CD14-positive monocyte (primary cell): Measurements from ENCODE around the gene SLC4A5. TPM values are rescaled to one million over a fixed set of nuclear protein-coding genes. Genes with fewer than 3 reads are reported as not detected.

ENCODE experiments used
- DNase-seq, 3 donors: peaks; one replicate each; pipeline ENCODE4 v3.0.0-alpha.2; 2011 to 2022
- H2AFZ ChIP-seq: 2 replicates; pipeline ENCODE4 v1.6.0; 2012; ENCODE audit warnings: mild to moderate bottlenecking, low read depth, low read length, inconsistent platforms; ENCODE audit not compliant: insufficient read depth, poor library complexity, severe bottlenecking
- H3K27ac ChIP-seq, 2 donors: 1 replicate in 1 of 2; 2 replicates in 1 of 2; pipeline ENCODE4 v1.5.1; 2012 to 2013; ENCODE audit warnings: low read length in 2 of 2, control low read depth in 1 of 2, inconsistent platforms in 1 of 2, low read depth in 1 of 2, mild to moderate bottlenecking in 1 of 2
- H3K27me3 ChIP-seq, 2 donors: one replicate each; pipeline versions ENCODE4 v1.6.0 to v1.6.1; 2011 to 2013; ENCODE audit warnings: low read length in 2 of 2; ENCODE audit not compliant: control insufficient read depth in 2 of 2, insufficient read depth in 2 of 2
- H3K36me3 ChIP-seq, 2 donors: replicated peaks in 1 of 2; 1 replicate in 1 of 2; 2 replicates in 1 of 2; pipeline versions ENCODE4 v1.5.1 to v1.6.1; 2012 to 2013; ENCODE audit warnings: low read length in 2 of 2, control low read depth in 1 of 2, inconsistent platforms in 1 of 2, mild to moderate bottlenecking in 1 of 2; ENCODE audit not compliant: insufficient read depth in 2 of 2, control insufficient read depth in 1 of 2
- H3K4me1 ChIP-seq, 2 donors: 1 replicate in 1 of 2; 2 replicates in 1 of 2; pipeline versions ENCODE4 v1.5.1 to v1.6.1; 2012 to 2013; ENCODE audit warnings: low read length in 2 of 2, control low read depth in 1 of 2, inconsistent platforms in 1 of 2, mild to moderate bottlenecking in 1 of 2, moderate library complexity in 1 of 2; ENCODE audit not compliant: insufficient read depth in 2 of 2, control insufficient read depth in 1 of 2
- H3K4me2 ChIP-seq: replicated peaks from 2 replicates; pipeline ENCODE3; 2012; ENCODE audit warnings: low read length, moderate library complexity, mild to moderate bottlenecking; ENCODE audit not compliant: poor library complexity, severe bottlenecking; ENCODE audit errors: extremely low read depth
- H3K4me3 ChIP-seq, 3 experiments: fragments of 200-600 bp in 1 of 3; sonication (generic) in 1 of 3; replicated peaks in 1 of 3; 1 replicate in 2 of 3; 2 replicates in 1 of 3; pipeline ENCODE4 v1.5.1; 2011 to 2013; ENCODE audit warnings: low read length in 3 of 3, mild to moderate bottlenecking in 3 of 3, control low read depth in 2 of 3, low read depth in 2 of 3, inconsistent platforms in 1 of 3, moderate library complexity in 1 of 3
- H3K79me2 ChIP-seq: 2 replicates; pipeline ENCODE4 v1.6.0; 2012; ENCODE audit warnings: mild to moderate bottlenecking, control low read depth, inconsistent platforms, low read length, moderate library complexity; ENCODE audit not compliant: insufficient read depth
- H3K9ac ChIP-seq: 2 replicates; pipeline ENCODE4 v1.6.0; 2017; ENCODE audit warnings: low read length, mild to moderate bottlenecking; ENCODE audit not compliant: insufficient read depth, poor library complexity, severe bottlenecking
- H3K9me3 ChIP-seq, 2 donors: replicated peaks in 1 of 2; 1 replicate in 1 of 2; 2 replicates in 1 of 2; pipeline versions ENCODE4 v1.5.1 to v1.6.1; 2012 to 2013; ENCODE audit warnings: low read length in 2 of 2, control low read depth in 1 of 2; ENCODE audit not compliant: control insufficient read depth in 1 of 2, insufficient read depth in 1 of 2
- H4K20me1 ChIP-seq: 2 replicates; pipeline ENCODE4 v1.6.0; 2012; ENCODE audit warnings: mild to moderate bottlenecking, low read length, control low read depth, moderate library complexity; ENCODE audit not compliant: insufficient read depth
- H3K27ac Mint-ChIP-seq, 7 donors: one replicate each; pipeline ENCODE4 v1.8.0; 2020; ENCODE audit warnings: mild to moderate bottlenecking in 7 of 7, mixed read lengths in 7 of 7, moderate library complexity in 6 of 7, inconsistent platforms in 2 of 7
- H3K27me3 Mint-ChIP-seq, 3 donors: one replicate each; pipeline ENCODE4 v1.8.0; 2021 to 2022; ENCODE audit warnings: low read depth in 3 of 3, mild to moderate bottlenecking in 3 of 3, mixed read lengths in 3 of 3, moderate library complexity in 3 of 3, inconsistent platforms in 1 of 3
- H3K36me3 Mint-ChIP-seq, 2 donors: one replicate each; pipeline ENCODE4 v1.8.0; 2020; ENCODE audit warnings: mixed read lengths in 2 of 2, inconsistent platforms in 1 of 2, mild to moderate bottlenecking in 1 of 2
- H3K4me1 Mint-ChIP-seq: one replicate; pipeline ENCODE4 v1.8.0; 2020; ENCODE audit warnings: mild to moderate bottlenecking, mixed read lengths
- H3K4me3 Mint-ChIP-seq, 2 donors: one replicate each; pipeline ENCODE4 v1.8.0; 2020; ENCODE audit warnings: mild to moderate bottlenecking in 2 of 2, mixed read lengths in 2 of 2, moderate library complexity in 1 of 2
- H3K9me3 Mint-ChIP-seq, 7 donors: one replicate each; pipeline ENCODE4 v1.8.0; 2020 to 2022; ENCODE audit warnings: mixed read lengths in 7 of 7, mild to moderate bottlenecking in 6 of 7, moderate library complexity in 6 of 7, inconsistent platforms in 2 of 7
- CTCF ChIP-seq: fragments of 200-600 bp; IDR thresholded peaks from one replicate; pipeline ENCODE4 v1.8.0; 2022; ENCODE audit warnings: antibody characterized with exemption, mild to moderate bottlenecking
- WGBS: methylation state at CpG from one replicate; pipeline ENCODE4 v1.1.5; 2013; ENCODE audit warnings: missing lambda C conversion rate; ENCODE audit not compliant: insufficient coverage; 5-methylcytosine and 5-hydroxymethylcytosine counted together
- intact Hi-C, 2 donors: fragments of 100-400 bp; cut with micrococcal nuclease; formaldehyde crosslinking; loops; one replicate each; pipeline versions ENCODE4 v1.15.0 to v1.15.1; 2023
- polyA plus RNA-seq, 3 donors: library from polyadenylated mRNA; depleted of rRNA in 1 of 3; unstranded in 2 of 3; stranded (reverse) in 1 of 3; fragments of 300-500 nt in 2 of 3; fragments of >200 nt in 1 of 3; fragmentation: Illumina TruSeq in 2 of 3; gene quantifications; 1 replicate in 2 of 3; 2 replicates in 1 of 3; pipeline ENCODE4 v1.2.3, GENCODE V29; 2012 to 2021

Gene SLC4A5
- polyA plus RNA-seq, 3 donors: 0.10 to 1.1 TPM; not detected in 1

- Mint-ChIP-seq H3K27ac (no peak overlapping the region), H3K4me1 (no peaks in the 10 kb centered on the region), H3K4me3 (no peak overlapping the region), H3K27me3 (no peaks in the 10 kb centered on the region), H3K36me3 (no peaks in the 10 kb centered on the region), H3K9me3 (no peaks in the 10 kb centered on the region)
- Histone ChIP-seq H4K20me1 (no peaks in the 10 kb centered on the region), H3K4me1 (no peaks in the 10 kb centered on the region), H2AFZ (no peak overlapping the region), H3K27me3 (no peaks in the 10 kb centered on the region), H3K9me3 (no peaks in the 10 kb centered on the region), H3K4me3 (no peak overlapping the region), H3K27ac (no peak overlapping the region), H3K9ac (no peak overlapping the region), H3K79me2 (no peaks in the 10 kb centered on the region), H3K4me2 (no peak overlapping the region), H3K36me3 (no peaks in the 10 kb centered on the region)
- 100% methylated on average over 1 of the region's 2 CpGs for WGBS
- intact Hi-C loops: no loop called here
- DNase-seq: no peak
- TF ChIP-seq CTCF: no peak
These were observed 17.4 kb downstream of the SLC4A5 start for GRCh38 chr2:74325815-74326214.

GRCh38 chr2:74321737-74322136 is 21.5 kb downstream of the SLC4A5 start:
- no peak overlapping the region for H3K4me3 ChIP-seq
- intact Hi-C loops: no loop called here
- H3K4me2 ChIP-seq: no peak overlapping the region
- no peaks in the 10 kb centered on the region for H3K36me3 Mint-ChIP-seq
- H4K20me1 ChIP-seq: no peaks in the 10 kb centered on the region
- H3K27me3 ChIP-seq: no peaks in the 10 kb centered on the region
- no peaks in the 10 kb centered on the region for H3K9me3 ChIP-seq
- peaks cover 0 to 3% (median 0%) of the 10 kb centered on the region in 7 donors for H3K9me3 Mint-ChIP-seq
- H3K9ac ChIP-seq: no peak overlapping the region
- 100% methylated on average over 1 of the region's 2 CpGs for WGBS
- DNase-seq: no peak
- no peaks in the 10 kb centered on the region for H3K4me1 ChIP-seq
- H3K4me3 Mint-ChIP-seq: no peak overlapping the region
- TF ChIP-seq CTCF: no peak
- H3K4me1 Mint-ChIP-seq: no peaks in the 10 kb centered on the region
- H3K36me3 ChIP-seq: no peaks in the 10 kb centered on the region
- no peak overlapping the region for H3K27ac ChIP-seq
- no peak overlapping the region for H2AFZ ChIP-seq
- no peaks in the 10 kb centered on the region for H3K27me3 Mint-ChIP-seq
- H3K27ac Mint-ChIP-seq: no peak overlapping the region
- no peaks in the 10 kb centered on the region for H3K79me2 ChIP-seq
